ENCODE measurements around the gene TRPM6.

DNA sequence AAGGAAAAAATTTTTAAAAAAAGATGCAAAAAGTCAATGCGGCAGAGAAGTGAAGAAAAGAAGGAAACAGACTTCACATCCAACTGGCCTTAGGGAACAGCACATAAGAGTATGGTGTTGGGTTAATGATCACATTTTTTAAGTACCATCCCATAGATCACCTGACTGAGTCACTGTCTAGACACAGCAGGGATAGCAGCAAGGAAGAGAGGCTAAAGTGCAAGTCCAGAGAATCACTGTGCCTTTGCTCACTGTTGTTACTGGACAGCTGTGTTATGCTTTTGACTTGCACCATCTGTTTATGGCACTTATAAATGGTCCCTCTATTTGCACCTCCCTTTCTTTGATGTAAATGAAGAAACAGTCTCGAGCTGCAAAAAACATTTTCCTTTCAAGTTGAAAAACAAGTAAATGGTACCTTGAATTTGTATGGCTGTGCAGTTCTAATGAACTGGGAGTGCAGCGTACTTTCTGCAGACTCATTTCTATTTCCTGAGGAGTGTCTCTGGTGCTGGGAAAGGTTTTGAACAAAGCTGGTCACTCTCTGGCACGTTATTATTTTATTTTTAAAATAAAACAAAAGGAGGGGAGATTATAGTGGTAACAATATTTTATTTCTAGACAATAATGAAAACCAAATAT lies 84.2 kb downstream of the TRPM6 start:
- TF ChIP-seq, protein P1, sequence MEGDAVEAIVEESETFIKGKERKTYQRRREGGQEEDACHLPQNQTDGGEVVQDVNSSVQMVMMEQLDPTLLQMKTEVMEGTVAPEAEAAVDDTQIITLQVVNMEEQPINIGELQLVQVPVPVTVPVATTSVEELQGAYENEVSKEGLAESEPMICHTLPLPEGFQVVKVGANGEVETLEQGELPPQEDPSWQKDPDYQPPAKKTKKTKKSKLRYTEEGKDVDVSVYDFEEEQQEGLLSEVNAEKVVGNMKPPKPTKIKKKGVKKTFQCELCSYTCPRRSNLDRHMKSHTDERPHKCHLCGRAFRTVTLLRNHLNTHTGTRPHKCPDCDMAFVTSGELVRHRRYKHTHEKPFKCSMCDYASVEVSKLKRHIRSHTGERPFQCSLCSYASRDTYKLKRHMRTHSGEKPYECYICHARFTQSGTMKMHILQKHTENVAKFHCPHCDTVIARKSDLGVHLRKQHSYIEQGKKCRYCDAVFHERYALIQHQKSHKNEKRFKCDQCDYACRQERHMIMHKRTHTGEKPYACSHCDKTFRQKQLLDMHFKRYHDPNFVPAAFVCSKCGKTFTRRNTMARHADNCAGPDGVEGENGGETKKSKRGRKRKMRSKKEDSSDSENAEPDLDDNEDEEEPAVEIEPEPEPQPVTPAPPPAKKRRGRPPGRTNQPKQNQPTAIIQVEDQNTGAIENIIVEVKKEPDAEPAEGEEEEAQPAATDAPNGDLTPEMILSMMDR (conservative IDR thresholded peaks at IDR 0.05; ENCODE audit: low read length), result no peak
- TF ChIP-seq EZH2phosphoT487 (IDR thresholded peaks at IDR 0.05; ENCODE audit: borderline replicate concordance, low read depth, low read length), result no peak

Measured in OCI-LY7 (cell line).